Stimulated activated CD8-positive, alpha-beta memory T cell treated with anti-CD3 and anti-CD28 coated beads, Interleukin-7, amount 100 ng/mL, for 24 hours (primary cell): ENCODE results near the gene TACC2.
"Not testable (repeated sequence)": the region's sequence is repeated elsewhere in the genome, so short reads cannot be mapped to it uniquely, and the experiment has no call there.

Experiments
- DNase-seq: peaks from one replicate; pipeline ENCODE4 v3.0.0-alpha.2; 2020; ENCODE audit warnings: low read depth

Gene TACC2

DNA sequence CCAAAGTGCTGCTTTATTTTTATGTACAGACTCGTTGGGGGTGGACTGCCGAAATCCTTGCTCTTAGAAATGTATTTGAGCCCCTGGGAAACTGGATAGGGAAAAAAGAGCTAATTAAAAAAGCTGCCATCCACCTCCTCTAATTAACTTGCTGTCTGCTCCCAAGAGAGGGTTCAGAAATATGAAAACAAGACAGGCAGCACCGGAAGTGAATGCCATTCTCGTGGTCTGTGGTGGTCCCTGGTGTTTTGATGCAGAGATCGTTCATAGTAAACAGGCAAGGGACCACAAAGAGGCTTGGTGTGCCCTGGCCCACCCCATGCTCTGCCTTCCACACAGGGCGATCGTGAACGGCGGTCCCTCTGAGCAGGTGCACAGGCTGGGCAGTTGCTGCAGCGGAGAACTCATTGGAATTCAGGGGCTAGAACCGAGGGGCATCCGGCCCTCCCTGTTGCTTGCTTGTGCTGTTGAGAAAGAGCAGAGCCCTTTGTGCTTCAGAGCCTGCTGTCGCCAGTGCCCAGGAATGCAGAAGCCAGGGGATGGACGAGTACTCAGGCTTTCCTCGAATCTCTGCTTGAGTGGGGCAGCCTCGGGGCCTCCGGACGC lies 203.1 kb downstream of the TACC2 start:
- no peak for DNase-seq

DNA sequence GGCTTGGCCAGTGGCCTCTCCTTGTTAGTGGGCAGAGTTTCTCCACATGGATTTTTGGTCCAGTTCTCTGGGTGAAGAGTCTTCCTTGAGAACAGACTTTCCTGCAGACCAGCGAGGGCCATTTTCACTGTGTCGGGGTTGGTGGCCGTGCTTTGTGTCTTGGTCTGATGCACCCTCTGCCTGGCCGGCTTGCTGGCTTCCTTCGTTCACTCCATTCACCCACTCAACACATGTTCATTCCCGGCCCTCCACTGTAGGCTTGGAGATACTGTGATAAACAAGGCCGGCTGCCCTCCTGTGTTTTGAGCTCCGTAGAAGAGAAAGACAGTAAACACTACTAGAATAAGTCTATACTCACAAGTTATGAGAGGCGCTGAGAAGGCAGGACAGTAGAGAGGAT lies 205.3 kb downstream of the TACC2 start:
- no peak for DNase-seq

DNA sequence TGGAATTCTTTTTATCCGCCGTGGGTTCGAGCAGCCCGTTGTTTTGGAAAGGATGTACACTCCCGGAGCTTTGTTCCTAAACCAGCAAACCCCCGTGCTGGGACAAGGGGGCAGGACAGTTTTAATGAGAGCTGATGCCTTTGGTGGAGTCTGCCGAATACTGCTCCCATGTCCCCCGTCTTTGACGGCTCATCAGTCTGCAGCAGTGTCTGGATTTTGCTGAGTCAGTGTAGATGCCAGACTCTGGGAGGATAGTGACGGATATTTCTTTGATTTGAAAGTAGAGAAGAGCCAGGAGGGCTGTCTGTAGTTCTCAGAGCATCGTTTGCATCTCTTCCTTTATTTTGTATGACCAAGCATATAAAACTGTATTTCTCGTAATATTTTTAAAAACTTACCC lies 207.3 kb downstream of the TACC2 start:
- no peak for DNase-seq

GRCh38 chr10:122197611-122198222 lies 208.8 kb downstream of the TACC2 start:
- no peak for DNase-seq

DNA sequence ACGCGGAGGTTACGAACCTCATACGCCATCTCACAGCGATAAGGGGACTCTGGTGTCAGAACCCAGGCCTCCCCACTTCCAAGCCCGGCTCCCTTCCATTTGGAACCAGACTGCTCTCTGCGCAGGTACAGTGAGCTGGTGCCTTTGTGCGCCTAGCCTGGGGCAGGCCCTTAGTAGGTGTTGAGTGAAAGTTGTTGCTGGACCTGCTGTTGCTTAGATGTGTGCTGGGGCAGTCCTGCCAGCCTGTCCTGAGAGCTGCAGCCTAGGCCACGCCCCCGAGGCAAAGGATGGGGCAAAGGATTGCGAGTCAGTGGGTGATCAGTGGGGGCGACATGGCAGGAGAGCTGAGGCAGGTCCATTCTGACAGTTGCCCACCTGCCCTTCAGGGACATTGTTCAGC lies 209.7 kb downstream of the TACC2 start:
- no peak for DNase-seq

DNA sequence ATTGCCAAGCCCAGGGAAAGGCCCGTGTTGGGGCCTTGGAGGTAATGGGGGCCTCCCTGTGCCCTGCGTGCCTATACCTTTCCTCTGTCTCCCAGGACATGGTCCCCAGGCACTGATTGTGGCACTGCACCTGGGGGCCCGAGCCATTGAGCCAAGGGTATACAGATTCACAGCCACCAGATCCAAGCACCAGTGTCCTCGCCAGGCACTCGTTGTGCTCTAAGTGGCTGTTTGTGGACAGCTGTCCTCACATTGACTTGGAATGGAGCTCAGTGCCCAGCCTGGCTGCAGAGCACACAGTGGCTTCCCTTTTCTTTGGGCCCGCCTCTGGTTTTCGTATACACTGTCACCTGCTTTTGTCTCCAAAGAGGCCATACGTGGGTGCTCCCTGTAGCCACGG lies 210.1 kb downstream of the TACC2 start:
- no peak for DNase-seq

GRCh38 chr10:122199689-122200088 lies 210.7 kb downstream of the TACC2 start:
- no peak for DNase-seq

GRCh38 chr10:122201401-122201800 lies 212.4 kb downstream of the TACC2 start:
- DNase-seq, result no peak

DNA sequence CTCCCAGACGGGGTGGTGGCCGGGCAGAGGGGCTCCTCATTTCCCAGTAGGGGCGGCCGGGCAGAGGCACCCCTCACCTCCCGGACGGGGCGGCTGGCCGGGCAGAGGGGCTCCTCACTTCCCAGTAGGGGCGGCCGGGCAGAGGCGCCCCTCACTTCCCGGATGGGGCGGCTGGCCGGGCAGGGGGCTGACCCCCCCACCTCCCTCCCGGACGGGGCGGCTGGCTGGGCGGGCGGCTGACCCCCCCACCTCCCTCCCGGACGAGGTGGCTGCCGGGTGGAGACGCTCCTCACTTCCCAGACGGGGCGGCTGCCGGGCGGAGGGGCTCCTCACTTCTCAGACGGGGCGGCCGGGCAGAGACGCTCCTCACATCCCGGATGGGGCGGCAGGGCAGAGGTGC lies 214.2 kb downstream of the TACC2 start:
- DNase-seq, result not testable (repeated sequence)

- DNase-seq, result no peak
These were observed 215.9 kb downstream of the TACC2 start for GRCh38 chr10:122204691-122205489.

GRCh38 chr10:122206471-122207065 lies 217.6 kb downstream of the TACC2 start:
- no peak for DNase-seq

- DNase-seq, result no peak
These were observed 218.2 kb downstream of the TACC2 start for GRCh38 chr10:122207163-122207562.

GRCh38 chr10:122207596-122207995 lies 218.6 kb downstream of the TACC2 start:
- no peak for DNase-seq

GRCh38 chr10:122208571-122209430 lies 219.8 kb downstream of the TACC2 start:
- no peak for DNase-seq

DNA sequence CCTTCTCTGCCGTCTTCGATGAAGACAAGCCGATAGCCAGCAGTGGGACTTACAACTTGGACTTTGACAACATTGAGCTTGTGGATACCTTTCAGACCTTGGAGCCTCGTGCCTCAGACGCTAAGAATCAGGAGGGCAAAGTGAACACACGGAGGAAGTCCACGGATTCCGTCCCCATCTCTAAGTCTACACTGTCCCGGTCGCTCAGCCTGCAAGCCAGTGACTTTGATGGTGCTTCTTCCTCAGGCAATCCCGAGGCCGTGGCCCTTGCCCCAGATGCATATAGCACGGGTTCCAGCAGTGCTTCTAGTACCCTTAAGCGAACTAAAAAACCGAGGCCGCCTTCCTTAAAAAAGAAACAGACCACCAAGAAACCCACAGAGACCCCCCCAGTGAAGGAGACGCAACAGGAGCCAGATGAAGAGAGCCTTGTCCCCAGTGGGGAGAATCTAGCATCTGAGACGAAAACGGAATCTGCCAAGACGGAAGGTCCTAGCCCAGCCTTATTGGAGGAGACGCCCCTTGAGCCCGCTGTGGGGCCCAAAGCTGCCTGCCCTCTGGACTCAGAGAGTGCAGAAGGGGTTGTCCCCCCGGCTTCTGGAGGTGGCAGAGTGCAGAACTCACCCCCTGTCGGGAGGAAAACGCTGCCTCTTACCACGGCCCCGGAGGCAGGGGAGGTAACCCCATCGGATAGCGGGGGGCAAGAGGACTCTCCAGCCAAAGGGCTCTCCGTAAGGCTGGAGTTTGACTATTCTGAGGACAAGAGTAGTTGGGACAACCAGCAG lies 221.7 kb downstream of the TACC2 start:
- no peak for DNase-seq

GRCh38 chr10:122213364-122213763 lies 224.4 kb downstream of the TACC2 start:
- no peak for DNase-seq

DNA sequence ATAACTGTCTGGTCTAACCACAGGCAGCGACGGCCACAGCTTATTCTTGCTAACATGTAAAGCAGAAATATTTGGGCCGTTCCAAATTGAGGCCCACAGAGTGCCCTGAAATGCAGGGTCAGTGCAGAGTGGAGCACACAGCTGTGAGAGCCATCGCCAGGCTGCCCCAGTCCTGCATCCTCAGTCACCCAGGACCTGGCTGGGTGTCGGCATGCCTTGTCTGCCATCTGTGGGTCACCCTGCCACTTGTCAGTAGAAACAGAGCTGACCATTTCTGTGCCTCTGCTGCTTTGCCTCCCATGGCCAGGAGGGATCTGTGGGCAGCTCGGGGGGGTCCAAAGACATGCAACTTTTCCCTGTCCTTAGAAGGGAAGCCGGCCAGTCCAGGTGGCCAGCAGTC lies 224.8 kb downstream of the TACC2 start:
- DNase-seq, result no peak

- DNase-seq, result no peak
These were observed 227.1 kb downstream of the TACC2 start for GRCh38 chr10:122216047-122216446.

DNA sequence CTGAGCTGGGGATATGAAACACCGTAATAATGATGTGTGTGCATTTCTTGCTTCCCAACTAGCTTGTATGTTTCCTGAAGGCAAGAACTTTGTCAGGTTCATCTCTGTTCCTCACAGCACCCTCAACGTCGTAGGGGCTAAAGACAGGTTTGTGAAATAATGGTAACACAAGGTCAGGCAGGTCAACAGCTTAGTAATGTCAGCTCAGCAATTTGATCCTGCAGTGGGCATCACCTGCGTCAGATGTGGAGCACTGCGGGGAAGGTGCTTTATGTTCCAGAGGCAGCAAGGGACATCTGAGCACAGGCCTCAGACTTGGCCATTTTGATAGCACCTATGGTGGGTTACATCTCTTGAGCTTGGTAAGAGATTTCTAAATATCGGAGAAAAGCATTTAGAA lies 230.4 kb downstream of the TACC2 start:
- DNase-seq, result no peak

GRCh38 chr10:122220736-122221135 lies 231.8 kb downstream of the TACC2 start:
- no peak for DNase-seq

DNA sequence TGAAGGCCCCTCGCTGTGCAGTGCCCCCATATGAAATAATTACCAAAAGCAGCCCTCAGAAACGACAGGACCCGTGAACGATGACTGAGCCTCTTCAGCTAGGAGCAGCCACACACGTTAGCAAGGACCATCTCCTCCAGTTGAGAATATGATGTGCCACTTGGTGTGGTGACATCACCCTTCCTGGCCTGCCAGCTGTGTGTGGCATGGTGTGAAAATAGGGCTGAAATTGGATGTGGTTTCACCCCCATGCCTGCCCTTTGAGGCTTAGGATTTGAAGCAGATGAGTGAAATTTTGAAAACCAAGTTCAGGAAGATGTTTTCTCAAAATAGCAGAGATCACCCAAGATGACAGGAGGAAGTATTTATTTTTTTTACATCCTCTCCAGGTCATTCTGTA lies 233.0 kb downstream of the TACC2 start:
- no peak for DNase-seq
